H1 (cell line): Measurements from ENCODE around the gene RTN4. TPM values are rescaled to one million over a fixed set of nuclear protein-coding genes. Genes with fewer than 3 reads are reported as not detected.

Experiments used
- ASH2L ChIP-seq: fragments of 200-600, 300-600 bp; sonication (generic); IDR thresholded peaks from one replicate; pipeline ENCODE4 v1.7.1; 2017; ENCODE audit warnings: low read length
- SP4 ChIP-seq: IDR thresholded peaks from 2 replicates; pipeline ENCODE4 v1.6.1; 2012; ENCODE audit warnings: low read length, inconsistent platforms
- polyA plus RNA-seq, 7 experiments: library from polyadenylated mRNA; depleted of rRNA in 3 of 7; stranded (reverse) in 5 of 7; unstranded in 2 of 7; fragments of >200 nt in 5 of 7; fragments of 200-250 nt in 2 of 7; gene quantifications; 1 replicate in 5 of 7; 2 replicates in 1 of 7; 4 replicates in 1 of 7; pipeline versions ENCODE4 v1.2.1 to v1.2.3, GENCODE V29; 2011 to 2013; ENCODE audit warnings: missing spikeins in 2 of 7, mixed read lengths in 2 of 7
- total RNA-seq: library from RNA; stranded (reverse); fragmentation: NEBNext Ultra II Directional; extraction: Animal tissue kit (Norgen Biotek cat#: 25700); gene quantifications from 2 replicates; pipeline ENCODE4 v1.2.1, GENCODE V29; 2021

The RTN4 gene
- total and polyA plus RNA-seq, 2 of the 8 experiments (the other 6 are each of a cell fraction or from before 2014, with no cell fraction given) = 179 to 242 TPM

DNA sequence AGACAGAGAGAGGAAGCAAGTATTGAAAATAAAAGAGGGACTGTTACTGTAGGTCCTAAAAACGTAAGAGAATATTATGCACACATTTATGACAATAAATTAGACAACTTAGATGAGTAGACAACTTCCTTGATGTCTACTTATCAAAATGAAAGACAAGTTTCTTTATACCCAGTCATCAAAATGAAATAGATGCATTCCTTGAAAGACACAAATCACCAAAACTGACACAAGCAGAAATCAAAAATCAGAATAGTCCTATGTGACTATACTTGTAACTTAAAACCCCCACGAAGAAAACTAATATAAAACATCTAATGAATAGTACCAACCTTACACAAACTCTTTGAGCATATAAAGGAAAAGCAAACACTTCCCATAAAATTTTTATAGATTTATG is 14.5 kb downstream of the RTN4 start (continued):
- TF ChIP-seq ASH2L (no peak), SP4 (no peak)
